Stimulated activated CD4-positive, alpha-beta T cell treated with anti-CD3 and anti-CD28 coated beads, Interleukin-12 subunit alpha, Interleukin-12 subunit beta, amount 100 ng/mL, for 24 hours (primary cell): Measurements from ENCODE around the gene GPR15.

Source experiments
- DNase-seq, 2 experiments: peaks; one replicate each; pipeline ENCODE4 v3.0.0-alpha.2; 2020; ENCODE audit warnings: low read depth in 2 of 2

Gene GPR15

GRCh38 chr3:98530676-98531075, 1.1 kb upstream of the GPR15 start:
- no peak for DNase-seq

GRCh38 chr3:98532275-98532637, 478 bp downstream of the GPR15 start:
- no peak for DNase-seq

GRCh38 chr3:98532709-98533571, 1.2 kb downstream of the GPR15 start:
- DNase-seq = no peak

- DNase-seq = no peak
These were observed 2.4 kb downstream of the GPR15 start for GRCh38 chr3:98534168-98534567.

DNA sequence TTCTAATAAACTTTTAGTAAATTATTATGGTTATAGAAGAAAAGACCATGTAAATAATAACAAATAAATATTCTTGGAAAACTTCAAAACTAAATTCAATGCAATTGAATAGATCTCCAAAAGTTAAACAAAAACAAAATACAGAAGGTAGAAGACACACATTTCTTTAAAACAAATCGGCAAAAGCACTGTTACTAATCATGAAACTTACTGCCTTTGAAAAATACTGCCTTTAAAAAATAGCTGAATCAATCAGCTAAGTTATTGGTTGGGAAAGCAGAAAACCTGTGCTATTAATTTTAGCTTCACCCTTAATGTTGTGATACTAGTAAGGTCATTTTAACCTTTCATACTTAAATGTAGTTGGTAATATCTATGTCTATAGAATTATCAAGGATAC, 3.0 kb downstream of the GPR15 start:
- no peak for DNase-seq

GRCh38 chr3:98536456-98537017, 4.8 kb downstream of the GPR15 start:
- no peak for DNase-seq

GRCh38 chr3:98540346-98540745, 8.6 kb downstream of the GPR15 start:
- no peak for DNase-seq

GRCh38 chr3:98541695-98542094, 9.9 kb downstream of the GPR15 start:
- DNase-seq = no peak

DNA sequence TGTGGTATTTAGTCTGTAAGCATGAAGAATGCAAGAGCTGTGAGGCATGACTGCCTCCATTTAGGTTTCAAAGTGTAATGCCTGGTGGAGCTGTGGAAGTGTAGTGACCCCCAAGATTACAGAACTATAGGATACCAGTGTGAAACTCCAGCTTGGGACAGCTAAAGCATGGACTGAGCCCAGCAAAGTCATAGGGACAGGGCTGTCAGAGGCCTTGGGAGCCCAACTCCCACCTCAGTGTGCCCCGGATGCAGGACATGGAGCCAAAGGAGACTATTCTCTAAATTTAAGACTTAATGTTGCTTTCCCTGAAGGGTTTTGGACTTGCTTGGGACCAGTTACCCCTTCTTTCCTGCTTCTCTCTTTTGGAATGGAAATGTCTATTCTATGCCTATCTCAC, 10.8 kb downstream of the GPR15 start:
- no peak for DNase-seq

DNA sequence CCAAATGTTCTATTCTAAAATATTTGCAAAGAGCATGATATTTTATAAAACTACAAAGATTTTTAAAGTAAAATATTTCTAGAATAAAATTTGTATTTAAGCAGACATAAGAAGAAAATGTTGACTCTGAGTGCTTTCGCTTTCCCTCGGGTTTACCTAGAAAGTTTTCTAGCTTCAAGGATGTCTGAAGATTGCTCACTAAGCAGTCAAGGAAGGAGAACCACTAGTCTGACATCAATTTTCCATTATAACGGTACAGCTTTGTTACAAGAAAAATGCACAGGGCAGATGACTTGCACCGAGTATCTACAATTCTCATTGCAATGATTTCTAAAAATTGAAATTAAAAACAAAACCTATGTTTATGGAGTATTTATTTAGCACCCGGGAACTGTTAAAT, 14.2 kb downstream of the GPR15 start:
- no peak for DNase-seq

GRCh38 chr3:98548544-98548943, 16.8 kb downstream of the GPR15 start:
- no peak for DNase-seq

- no peak for DNase-seq
These were observed 19.1 kb downstream of the GPR15 start for GRCh38 chr3:98550833-98551232.

GRCh38 chr3:98551236-98551635, 19.5 kb downstream of the GPR15 start:
- DNase-seq = no peak

GRCh38 chr3:98551754-98552153, 20.0 kb downstream of the GPR15 start:
- DNase-seq = no peak

DNA sequence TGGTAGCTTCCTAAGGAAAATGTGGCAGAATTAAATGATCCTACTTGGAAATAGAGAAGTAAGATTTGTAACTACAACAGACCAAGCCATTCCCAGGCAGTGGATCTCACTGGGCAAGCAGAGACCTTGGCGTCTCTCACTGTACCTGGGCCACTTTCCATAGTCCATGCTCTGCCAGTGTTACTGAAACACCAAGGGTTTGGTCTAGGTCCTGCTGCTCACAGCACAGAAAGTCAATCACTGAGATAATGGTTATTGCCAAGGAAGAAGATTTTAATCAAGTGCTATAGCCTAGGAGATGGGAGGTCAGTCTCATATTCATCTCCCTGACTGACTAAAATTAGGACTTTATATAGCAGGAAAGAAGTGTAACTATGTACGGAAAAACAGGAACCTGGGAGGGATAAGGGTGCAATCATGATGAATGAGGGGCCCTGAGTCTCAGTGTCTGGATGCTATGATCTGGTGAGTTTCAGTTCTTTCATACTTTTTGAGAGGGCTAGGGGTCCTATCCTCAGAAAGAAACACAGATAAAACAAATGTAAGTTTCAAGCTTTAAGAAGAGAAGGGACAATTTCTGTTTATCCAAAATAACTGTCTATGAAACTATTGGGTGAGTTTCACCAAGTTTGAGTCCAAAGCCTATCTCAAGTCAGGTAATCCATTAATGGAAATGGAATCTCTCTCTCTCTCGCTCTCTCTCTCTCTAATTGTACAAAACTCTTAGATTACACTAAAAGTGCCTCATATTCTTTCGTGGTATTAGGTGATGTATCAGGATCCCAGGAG, 20.6 kb downstream of the GPR15 start:
- no peak for DNase-seq

DNA sequence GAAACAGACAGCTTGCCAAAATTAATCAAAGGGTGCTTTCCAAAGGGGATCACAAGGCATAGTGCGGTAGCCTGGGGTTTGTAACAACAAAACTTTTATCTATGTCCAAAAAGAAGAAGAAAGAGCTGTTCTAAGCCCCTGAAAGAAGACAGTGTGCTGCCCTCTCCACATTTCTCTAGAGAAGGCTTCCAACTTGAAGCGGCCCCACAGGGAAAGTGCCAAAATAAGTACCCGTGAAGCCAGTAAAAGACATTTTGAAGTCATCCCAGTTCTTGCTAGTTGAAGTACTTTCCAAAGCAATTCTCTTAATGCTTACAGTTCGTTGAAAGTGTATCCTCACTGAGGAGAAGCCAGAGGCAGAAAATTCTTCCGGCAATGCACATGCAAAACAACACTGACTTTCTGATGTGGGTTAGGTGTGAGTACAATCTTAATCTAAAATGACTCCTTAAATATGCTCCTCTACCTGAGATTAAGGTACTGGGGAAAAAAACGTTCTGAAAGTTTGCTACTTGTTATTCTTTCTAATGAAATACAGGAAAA, 21.3 kb downstream of the GPR15 start:
- no peak for DNase-seq

GRCh38 chr3:98553753-98554152, 22.0 kb downstream of the GPR15 start:
- DNase-seq = no peak

DNA sequence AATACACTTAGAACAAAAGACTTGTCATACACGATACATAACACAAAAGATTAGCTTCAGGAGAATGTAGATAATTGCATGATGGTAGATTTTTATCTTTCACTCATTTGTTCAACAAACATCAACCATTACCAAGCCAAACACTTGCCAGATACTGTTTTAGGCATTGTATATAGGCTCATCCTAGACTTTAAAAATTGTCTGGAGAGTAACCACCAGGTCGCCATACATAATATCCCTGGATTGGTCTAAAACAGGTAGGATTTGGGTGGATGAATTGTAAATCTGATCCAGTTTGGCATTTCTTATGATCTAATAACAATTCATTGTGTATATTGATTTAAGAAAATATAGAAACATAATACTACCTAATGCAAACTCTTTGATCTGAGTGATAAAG, 22.8 kb downstream of the GPR15 start:
- no peak for DNase-seq

DNA sequence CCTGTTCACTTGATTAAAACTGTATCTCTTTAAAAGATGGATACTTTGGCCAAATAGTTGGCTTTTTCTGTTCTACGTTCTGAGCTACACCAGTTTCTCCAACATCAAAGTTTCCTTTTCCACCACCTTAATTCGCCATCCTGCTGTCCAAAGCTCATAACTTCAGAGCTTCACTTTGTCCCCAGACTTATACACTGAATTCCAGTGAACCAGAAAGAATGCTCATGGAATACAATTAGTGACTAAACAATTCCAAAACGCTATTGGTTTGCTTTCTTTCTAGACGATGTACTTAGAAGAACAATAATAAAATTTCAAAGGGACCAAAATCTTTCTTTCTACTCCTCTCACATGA, 23.2 kb downstream of the GPR15 start:
- no peak for DNase-seq

DNA sequence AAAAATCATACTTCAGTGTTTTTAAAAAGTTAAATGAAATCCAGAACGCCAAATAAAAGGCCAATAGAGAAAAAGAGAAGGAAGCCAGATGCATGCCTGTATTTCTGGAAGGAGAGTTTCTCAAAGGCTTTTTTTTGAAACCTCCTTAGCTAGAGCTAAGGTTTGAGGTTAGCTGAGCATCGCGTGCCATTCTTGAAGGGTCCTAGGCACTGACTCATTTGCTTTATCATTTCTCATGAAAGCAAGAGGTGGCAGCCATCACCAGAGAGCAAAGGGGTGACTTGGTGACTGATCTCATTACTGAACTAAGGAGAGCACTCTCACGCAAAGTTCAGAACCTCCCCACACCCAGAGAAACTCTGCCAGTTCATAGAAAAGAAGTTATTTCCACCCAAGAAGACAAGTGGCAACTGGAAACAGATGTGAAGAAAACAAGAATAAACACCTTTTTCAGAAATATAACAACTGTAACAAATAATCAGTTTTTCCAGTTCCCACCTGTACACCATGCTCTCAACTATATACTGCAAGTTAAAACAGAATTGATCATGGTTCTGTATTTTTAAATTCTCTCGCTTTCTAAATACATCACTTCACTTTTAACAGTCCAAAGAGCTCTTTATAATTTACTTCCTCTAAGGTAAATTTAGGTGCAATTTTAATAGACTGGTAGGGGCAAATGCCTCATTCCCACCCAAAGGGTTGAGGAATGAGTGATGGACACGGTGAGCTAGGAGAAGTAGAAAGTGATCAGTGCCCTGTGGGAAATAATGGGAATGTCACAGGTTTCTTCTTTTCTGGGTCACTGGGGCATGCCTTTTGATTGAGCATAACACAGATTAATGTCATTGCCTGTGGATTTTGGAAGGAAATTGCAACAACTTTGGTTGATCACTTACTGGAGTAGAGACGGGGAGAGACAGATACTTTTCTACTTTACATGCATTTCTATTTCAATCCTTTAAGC, 24.7 kb downstream of the GPR15 start:
- DNase-seq = peak; percentile 55 to 65

GRCh38 chr3:98557324-98558010, 25.7 kb downstream of the GPR15 start:
- no peak for DNase-seq
